GM12878 (cell line): ENCODE measurements around the gene PPP1R27. TPM values are rescaled to one million over a fixed set of nuclear protein-coding genes. Genes with fewer than 3 reads are reported as not detected.
A peak's percentile ranks its signal among the peaks of the same experiment; 100 is the strongest.

ENCODE experiments used
- ATAC-seq: fragments of 200-7000 bp; cut with Tn5 transposase; 3 replicates; pipeline ENCODE4 v1.9.1; 2020; ENCODE audit warnings: mild to moderate bottlenecking, moderate library complexity
- BruUV-seq: library from RNA; stranded (reverse); fragments of 400-500 nt; replicated peaks from 2 replicates; lab custom pipeline; 2021; lab: Mats Ljungman, UMichigan
- CTCF ChIA-PET: fragments of 300-600 bp; sonication (Branson Sonifier 250); formaldehyde crosslinking; extraction: SDS; loops from one replicate; lab custom pipeline; 2021; ENCODE audit warnings: inconsistent platforms; lab: Yijun Ruan, JAX
- POLR2A ChIA-PET: fragments of 350-600 bp; formaldehyde crosslinking; extraction: SDS; loops from one replicate; lab custom pipeline; 2021; ENCODE audit warnings: inconsistent platforms; lab: Charles Lee
- RAD21 ChIA-PET: fragments of 300-600 bp; sonication (Branson Sonifier 250); formaldehyde crosslinking; loops from one replicate; lab custom pipeline; 2023; ENCODE audit warnings: antibody characterized with exemption; ENCODE audit not compliant: unreplicated experiment; lab: Charles Lee
- SMC1A ChIA-PET: fragments of 300-600 bp; sonication (Branson Sonifier 250); formaldehyde crosslinking; loops from one replicate; lab custom pipeline; 2023; ENCODE audit not compliant: unreplicated experiment, uncharacterized antibody; lab: Charles Lee
- DNase-seq: peaks from one replicate; pipeline ENCODE4 v3.0.0-alpha.2; 2011; ENCODE audit warnings: low read depth, low spot score
- FAIRE-seq: peaks from 3 replicates; lab custom pipeline; 2011; peaks lifted over from hg19 to GRCh38; lab: Jason Lieb, UNC
- H2AFZ ChIP-seq: 2 replicates; pipeline ENCODE4 v1.6.0; 2011; ENCODE audit warnings: low read depth, low read length, control low read depth; ENCODE audit not compliant: control insufficient read depth
- H3K27ac ChIP-seq: 2 replicates; pipeline ENCODE4 v1.5.1; 2011; ENCODE audit warnings: control low read depth; ENCODE audit not compliant: control insufficient read depth, insufficient read depth
- H3K27me3 ChIP-seq, 2 experiments: replicated peaks in 1 of 2; 2 replicates each; pipeline versions ENCODE4 v1.6.0 to v1.6.1; 2011; ENCODE audit warnings: low read length in 1 of 2; ENCODE audit not compliant: control insufficient read depth in 2 of 2, insufficient read depth in 2 of 2
- H3K36me3 ChIP-seq, 2 experiments: 2 replicates each; pipeline ENCODE4 v1.5.1; 2011; ENCODE audit warnings: low read length in 1 of 2; ENCODE audit not compliant: control insufficient read depth in 2 of 2, insufficient read depth in 2 of 2
- H3K4me1 ChIP-seq: 2 replicates; pipeline ENCODE4 v1.6.1; 2011; ENCODE audit warnings: mild to moderate bottlenecking, low read length, moderate library complexity, mixed read lengths; ENCODE audit not compliant: control insufficient read depth, insufficient read depth
- H3K4me2 ChIP-seq: 2 replicates; pipeline ENCODE4 v1.6.0; 2011; ENCODE audit warnings: control low read depth; ENCODE audit not compliant: control insufficient read depth, insufficient read depth
- H3K4me3 ChIP-seq: fragments of 200-600 bp; sonication (generic); 2 replicates; pipeline ENCODE4 v1.5.1; 2016
- H3K79me2 ChIP-seq: 2 replicates; pipeline ENCODE4 v1.6.0; 2011; ENCODE audit warnings: low read length; ENCODE audit not compliant: control insufficient read depth, insufficient read depth
- H3K9ac ChIP-seq: 2 replicates; pipeline ENCODE4 v1.8.0; 2011; ENCODE audit warnings: low read length, control low read depth, mixed read lengths; ENCODE audit not compliant: control insufficient read depth, insufficient read depth
- H3K9me3 ChIP-seq: replicated peaks from 3 replicates; pipeline ENCODE4 v1.5.1; 2011; ENCODE audit warnings: mild to moderate bottlenecking, low read length; ENCODE audit not compliant: control insufficient read depth, insufficient read depth
- H4K20me1 ChIP-seq: 2 replicates; pipeline ENCODE4 v1.6.0; 2011; ENCODE audit not compliant: control insufficient read depth, insufficient read depth
- ATF7 ChIP-seq: fragments of 450-650 bp; IDR thresholded peaks from 2 replicates; pipeline ENCODE4 v1.6.1; 2016; ENCODE audit warnings: low read depth, mild to moderate bottlenecking
- BACH1 ChIP-seq: fragments of 450-650 bp; IDR thresholded peaks from 2 replicates; pipeline ENCODE4 v1.6.1; 2017; ENCODE audit warnings: mild to moderate bottlenecking, borderline replicate concordance
- FOXK2 ChIP-seq: fragments of 450-650 bp; IDR thresholded peaks from 2 replicates; pipeline ENCODE4 v1.6.1; 2017; ENCODE audit warnings: mild to moderate bottlenecking, moderate library complexity
- GABPA ChIP-seq: IDR thresholded peaks from 2 replicates; pipeline ENCODE4 v1.6.1; 2014; ENCODE audit warnings: antibody characterized with exemption, low read depth, mild to moderate bottlenecking, inconsistent platforms
- HCFC1 ChIP-seq: fragments of 150-350 bp; IDR thresholded peaks from 2 replicates; pipeline ENCODE4 v1.6.1; 2014; ENCODE audit warnings: low read length
- HDAC6 ChIP-seq: fragments of 200-600 bp; sonication (generic); IDR thresholded peaks from one replicate; pipeline ENCODE4 v1.8.0; 2017; ENCODE audit warnings: antibody characterized with exemption; ENCODE audit not compliant: unreplicated experiment
- IKZF2 ChIP-seq, 2 experiments: fragments of 450-650 bp; IDR thresholded peaks; 2 replicates each; pipeline ENCODE4 v1.6.1; 2017; ENCODE audit warnings: mild to moderate bottlenecking in 2 of 2, moderate library complexity in 2 of 2
- NR2C1 ChIP-seq: fragments of 450-650 bp; IDR thresholded peaks from 2 replicates; pipeline ENCODE4 v1.6.1; 2017; ENCODE audit warnings: antibody characterized with exemption, mild to moderate bottlenecking, moderate library complexity
- PML ChIP-seq: IDR thresholded peaks from 2 replicates; pipeline ENCODE4 v1.6.1; 2012; ENCODE audit warnings: low read length, inconsistent platforms
- POU2F2 ChIP-seq: IDR thresholded peaks from 3 replicates; pipeline ENCODE4 v1.6.1; 2011; ENCODE audit warnings: low read depth, mild to moderate bottlenecking, low read length, borderline replicate concordance
- STAT1 ChIP-seq: fragments of 450-650 bp; conservative IDR thresholded peaks from 2 replicates; pipeline ENCODE4 v1.6.1; 2014; ENCODE audit warnings: antibody characterized with exemption, mild to moderate bottlenecking
- ZNF274 ChIP-seq: IDR thresholded peaks from one replicate; pipeline ENCODE4 v1.8.0; 2011; ENCODE audit not compliant: insufficient read length, insufficient read depth
- ZZZ3 ChIP-seq: IDR thresholded peaks from 2 replicates; pipeline ENCODE4 v1.6.1; 2011; ENCODE audit warnings: low read depth; ENCODE audit not compliant: control insufficient read depth, insufficient read length
- WGBS: methylation state at CpG from one replicate; pipeline ENCODE4 v1.1.6; 2016; ENCODE audit warnings: low lambda C conversion rate; ENCODE audit not compliant: insufficient replicate concordance, insufficient coverage; ENCODE audit errors: missing lambda C conversion rate; 5-methylcytosine and 5-hydroxymethylcytosine counted together
- in situ Hi-C: fragments of 300-500 bp; cut with MboI; formaldehyde crosslinking; loops from 9 replicates; pipeline ENCODE4 v1.14.3; 2018; ENCODE audit warnings: mixed read lengths
- intact Hi-C: fragments of 100-400 bp; cut with micrococcal nuclease; formaldehyde crosslinking; loops from one replicate; pipeline ENCODE4 v1.14.2; 2022; ENCODE audit not compliant: unreplicated experiment
- polyA plus RNA-seq, 11 experiments: library from polyadenylated mRNA; depleted of rRNA in 4 of 11; unstranded in 6 of 11; stranded (reverse) in 5 of 11; fragments of >200 nt; fragmentation: Nextera tagmentation in 4 of 11; fragmentation: Illumina TruSeq in 1 of 11; extraction: Ambion mirVana in 4 of 11; extraction: Trizol in 1 of 11; gene quantifications; 1 replicate in 1 of 11; 2 replicates in 10 of 11; pipeline versions ENCODE4 v1.2.1 to v1.2.3, GENCODE V29; 2011 to 2016; ENCODE audit warnings: inconsistent platforms in 2 of 11, missing spikeins in 2 of 11, low read depth in 1 of 11
- total RNA-seq, 4 experiments: library from RNA; depleted of rRNA in 3 of 4; stranded (reverse); fragments of >200 nt in 3 of 4; fragmentation: Illumina TruSeq in 1 of 4; extraction: Trizol in 1 of 4; gene quantifications; 2 replicates each; pipeline versions ENCODE4 v1.2.1 to v1.2.3, GENCODE V29; 2013 to 2021
- TF ChIP-seq, protein P1 (sequence below): fragments of 450-650 bp; conservative IDR thresholded peaks from 2 replicates; pipeline ENCODE4 v1.6.1; 2017; ENCODE audit warnings: mild to moderate bottlenecking, moderate library complexity
- TF ChIP-seq, protein P2 (sequence below): IDR thresholded peaks from 2 replicates; pipeline ENCODE4 v1.6.1; 2011; ENCODE audit warnings: borderline replicate concordance, low read depth, mild to moderate bottlenecking, moderate library complexity, mixed read lengths, low read length; ENCODE audit not compliant: insufficient read depth; ENCODE audit errors: extremely low read length
- TF ChIP-seq, protein P3 (sequence below): fragments of 450-650 bp; IDR thresholded peaks from 2 replicates; pipeline ENCODE4 v1.6.1; 2017; ENCODE audit warnings: mild to moderate bottlenecking
- TF ChIP-seq, protein P4 (sequence below): IDR thresholded peaks from 2 replicates; pipeline ENCODE4 v1.6.1; 2012; ENCODE audit warnings: low read depth, low read length, improper control_type of control experiment

PPP1R27 gene
- total and polyA plus RNA-seq, 10 of the 15 experiments (the other 5 are each of a cell fraction or from before 2014, with no cell fraction given) = 0.17 to 1.6 (median 0.49) TPM; not detected in 3

DNA sequence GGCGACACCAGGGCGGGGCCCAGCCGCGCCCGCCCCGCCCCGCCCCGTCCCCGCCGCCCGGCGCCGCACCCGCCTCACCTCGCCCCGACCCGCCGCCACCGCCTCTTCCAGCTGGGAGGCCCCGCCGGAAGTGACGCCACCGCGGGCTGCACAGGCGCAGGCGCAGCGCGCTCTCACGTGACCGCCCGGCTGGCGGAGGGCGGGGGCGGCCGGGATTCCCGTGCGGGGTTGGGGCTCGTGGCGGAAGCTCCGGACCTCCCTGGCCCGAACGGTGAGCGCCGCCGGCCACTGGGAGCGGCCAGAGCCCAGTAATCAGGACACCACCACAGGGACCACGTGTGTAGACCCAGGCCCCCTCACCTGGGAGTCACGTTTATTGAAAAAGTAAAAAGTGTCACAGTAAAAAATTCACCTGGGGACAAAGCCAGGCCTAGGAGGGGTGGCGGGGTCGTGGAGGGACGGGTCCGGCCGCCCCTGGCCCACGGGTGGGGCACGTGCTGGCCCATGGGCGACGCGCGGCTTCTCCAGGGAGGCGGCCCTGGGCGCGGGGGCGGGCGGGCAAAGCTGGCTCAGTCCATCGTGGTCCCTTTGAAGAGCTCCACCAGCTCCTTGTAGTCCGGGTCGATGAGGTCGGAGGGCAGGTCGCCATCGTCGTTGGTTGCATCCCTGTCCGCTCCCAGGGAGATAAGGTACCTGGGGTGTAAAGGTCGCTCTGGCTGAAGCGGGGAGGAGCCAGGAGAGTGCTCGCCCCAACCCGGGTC lies 1.5 kb downstream of the PPP1R27 start, which contains the start of gene MCRIP1:
TSS of gene MCRIP1 (minus strand) at position 132 of the 761 bp plus-strand sequence. CDS start 8,785 bp downstream, outside the sequence.
- intact Hi-C loops (no loop called here), in situ Hi-C loops (no loop called here)
- peak within 1 kb of the TSS; percentile 96 for H3K4me3 ChIP-seq
- H3K79me2 ChIP-seq = peaks cover 13% of the 10 kb centered on the region
- ChIA-PET CTCF (interaction anchor here (0.8 to 1.9 kb wide), 5 partner anchors 25 to 150 kb away, joined by 3 to 8 read pairs (median 3); partner anchors contain the start of genes ARL16 and HGS), RAD21 (interaction anchor here (0.7 to 1.4 kb wide), 3 partner anchors 21 to 98 kb away, joined by 3 read pairs; partner anchors contain the start of gene P4HB), SMC1A (interaction anchor here (1.3 to 1.8 kb wide), 2 partner anchors 26 to 98 kb away, joined by 5 to 6 read pairs; no protein-coding TSS in a partner anchor), POLR2A (interaction anchor here (0.6 to 3.0 kb wide), 11 partner anchors 26 to 377 kb away, joined by 3 to 15 read pairs (median 4); partner anchors contain the start of genes CENPX, MRPL12 and P4HB)
- peaks cover 16% of the 10 kb centered on the region for H3K4me1 ChIP-seq
- H3K4me2 ChIP-seq = peak within 1 kb of the TSS; percentile 99
- FAIRE-seq (no peak), DNase-seq (peak; percentile 72), ATAC-seq (peak; percentile 80)
- WGBS = 3% methylated on average over 44 of the region's 76 CpGs
- H4K20me1 ChIP-seq = no peaks in the 10 kb centered on the region
- H2AFZ ChIP-seq = peak within 1 kb of the TSS; percentile 64
- H3K9ac ChIP-seq = peak within 1 kb of the TSS; percentile 86
- H3K36me3 ChIP-seq = no peaks in the 10 kb centered on the region
- BruUV-seq = TSS peak; percentile 96
- H3K9me3 ChIP-seq = no peaks in the 10 kb centered on the region
- H3K27ac ChIP-seq = peak within 1 kb of the TSS; percentile 85
- H3K27me3 ChIP-seq = no peaks in the 10 kb centered on the region
- no peak for TF ChIP-seq HDAC6
- no peak for TF ChIP-seq ZZZ3
- TF ChIP-seq, protein P1, sequence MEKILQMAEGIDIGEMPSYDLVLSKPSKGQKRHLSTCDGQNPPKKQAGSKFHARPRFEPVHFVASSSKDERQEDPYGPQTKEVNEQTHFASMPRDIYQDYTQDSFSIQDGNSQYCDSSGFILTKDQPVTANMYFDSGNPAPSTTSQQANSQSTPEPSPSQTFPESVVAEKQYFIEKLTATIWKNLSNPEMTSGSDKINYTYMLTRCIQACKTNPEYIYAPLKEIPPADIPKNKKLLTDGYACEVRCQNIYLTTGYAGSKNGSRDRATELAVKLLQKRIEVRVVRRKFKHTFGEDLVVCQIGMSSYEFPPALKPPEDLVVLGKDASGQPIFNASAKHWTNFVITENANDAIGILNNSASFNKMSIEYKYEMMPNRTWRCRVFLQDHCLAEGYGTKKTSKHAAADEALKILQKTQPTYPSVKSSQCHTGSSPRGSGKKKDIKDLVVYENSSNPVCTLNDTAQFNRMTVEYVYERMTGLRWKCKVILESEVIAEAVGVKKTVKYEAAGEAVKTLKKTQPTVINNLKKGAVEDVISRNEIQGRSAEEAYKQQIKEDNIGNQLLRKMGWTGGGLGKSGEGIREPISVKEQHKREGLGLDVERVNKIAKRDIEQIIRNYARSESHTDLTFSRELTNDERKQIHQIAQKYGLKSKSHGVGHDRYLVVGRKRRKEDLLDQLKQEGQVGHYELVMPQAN = peak; percentile 74
- TF ChIP-seq, protein P2, sequence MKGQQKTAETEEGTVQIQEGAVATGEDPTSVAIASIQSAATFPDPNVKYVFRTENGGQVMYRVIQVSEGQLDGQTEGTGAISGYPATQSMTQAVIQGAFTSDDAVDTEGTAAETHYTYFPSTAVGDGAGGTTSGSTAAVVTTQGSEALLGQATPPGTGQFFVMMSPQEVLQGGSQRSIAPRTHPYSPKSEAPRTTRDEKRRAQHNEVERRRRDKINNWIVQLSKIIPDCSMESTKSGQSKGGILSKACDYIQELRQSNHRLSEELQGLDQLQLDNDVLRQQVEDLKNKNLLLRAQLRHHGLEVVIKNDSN = peak; percentile 95
- TF ChIP-seq HCFC1 = peak; percentile 43; the same call in 1 of the 2 replicates
- no peak for TF ChIP-seq GABPA
- no peak; the same call in none of the 2 replicates for TF ChIP-seq NR2C1
- peak; percentile 15; the same call in 1 of the 3 replicates for TF ChIP-seq POU2F2
- TF ChIP-seq, protein P3, sequence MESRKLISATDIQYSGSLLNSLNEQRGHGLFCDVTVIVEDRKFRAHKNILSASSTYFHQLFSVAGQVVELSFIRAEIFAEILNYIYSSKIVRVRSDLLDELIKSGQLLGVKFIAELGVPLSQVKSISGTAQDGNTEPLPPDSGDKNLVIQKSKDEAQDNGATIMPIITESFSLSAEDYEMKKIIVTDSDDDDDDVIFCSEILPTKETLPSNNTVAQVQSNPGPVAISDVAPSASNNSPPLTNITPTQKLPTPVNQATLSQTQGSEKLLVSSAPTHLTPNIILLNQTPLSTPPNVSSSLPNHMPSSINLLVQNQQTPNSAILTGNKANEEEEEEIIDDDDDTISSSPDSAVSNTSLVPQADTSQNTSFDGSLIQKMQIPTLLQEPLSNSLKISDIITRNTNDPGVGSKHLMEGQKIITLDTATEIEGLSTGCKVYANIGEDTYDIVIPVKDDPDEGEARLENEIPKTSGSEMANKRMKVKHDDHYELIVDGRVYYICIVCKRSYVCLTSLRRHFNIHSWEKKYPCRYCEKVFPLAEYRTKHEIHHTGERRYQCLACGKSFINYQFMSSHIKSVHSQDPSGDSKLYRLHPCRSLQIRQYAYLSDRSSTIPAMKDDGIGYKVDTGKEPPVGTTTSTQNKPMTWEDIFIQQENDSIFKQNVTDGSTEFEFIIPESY = no peak
- TF ChIP-seq STAT1 = no peak
- no peak for TF ChIP-seq ZNF274
- TF ChIP-seq IKZF2 (IDR thresholded peaks at IDR 0.05) = no peak
- no peak for TF ChIP-seq ATF7
- peak; percentile 16; the same call in 1 of the 2 replicates for TF ChIP-seq BACH1
- TF ChIP-seq PML = peak; percentile 56; the same call in 1 of the 2 replicates
- TF ChIP-seq, protein P4, sequence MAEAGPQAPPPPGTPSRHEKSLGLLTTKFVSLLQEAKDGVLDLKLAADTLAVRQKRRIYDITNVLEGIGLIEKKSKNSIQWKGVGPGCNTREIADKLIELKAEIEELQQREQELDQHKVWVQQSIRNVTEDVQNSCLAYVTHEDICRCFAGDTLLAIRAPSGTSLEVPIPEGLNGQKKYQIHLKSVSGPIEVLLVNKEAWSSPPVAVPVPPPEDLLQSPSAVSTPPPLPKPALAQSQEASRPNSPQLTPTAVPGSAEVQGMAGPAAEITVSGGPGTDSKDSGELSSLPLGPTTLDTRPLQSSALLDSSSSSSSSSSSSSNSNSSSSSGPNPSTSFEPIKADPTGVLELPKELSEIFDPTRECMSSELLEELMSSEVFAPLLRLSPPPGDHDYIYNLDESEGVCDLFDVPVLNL = no peak
- no peak for TF ChIP-seq FOXK2
